ENCODE measurements around the gene LPP. TPM values are rescaled to one million over a fixed set of nuclear protein-coding genes. Genes with fewer than 3 reads are reported as not detected.

The LPP gene
- total RNA-seq, 1 experiment from 2014 or later, result 54.0 TPM

GRCh38 chr3:188303823-188304222, 149.9 kb downstream of the LPP start:
- Histone ChIP-seq H3K4me1 (ENCODE audit: control insufficient read depth in 1 of 2, insufficient read depth in 2 of 2, low read length in 2 of 2) (peaks cover 9 to 22% of the 10 kb centered on the region in 2 experiments), H3K27ac (ENCODE audit: low read depth, low read length) (no peak overlapping the region), H3K36me3 (ENCODE audit: control insufficient read depth in 1 of 2, insufficient read depth in 2 of 2, low read length in 2 of 2) (no peaks in the 10 kb centered on the region), H2AFZ (ENCODE audit: low read depth, low read length, poor library complexity, severe bottlenecking) (no peak overlapping the region), H4K20me1 (ENCODE audit: insufficient read depth) (no peaks in the 10 kb centered on the region), H3K9me2 (ENCODE audit: insufficient read depth) (no peaks in the 10 kb centered on the region), H3K4me2 (ENCODE audit: low read length) (no peak overlapping the region), H3K9ac (ENCODE audit: low read length) (no peak overlapping the region), H3K27me3 (ENCODE audit: insufficient read depth, low read length) (no peaks in the 10 kb centered on the region), H3K79me2 (ENCODE audit: insufficient read depth, low read length) (0 out of 2 replicates have a peak, but pooled peaks cover 5% of the 10 kb centered on the region), H3K9me3 (ENCODE audit: control insufficient read depth in 1 of 2, insufficient read depth in 1 of 2, low read depth in 1 of 2, low read length in 2 of 2) (no peaks in the 10 kb centered on the region), H3K4me3 (replicated peaks in 1 of 2; ENCODE audit: low read depth in 1 of 2, low read length in 2 of 2) (no peak overlapping the region)
- RAD21 ChIA-PET (ENCODE audit: low non-redundant PET in 1 of 2, low total read pairs in 2 of 2, uncharacterized antibody in 2 of 2, unreplicated experiment in 2 of 2), result no interaction called here
- BruUV-seq (replicated peaks), result no TSS peak
- POLR2A ChIA-PET, result no interaction called here
- no peak for TF ChIP-seq FOSL1 (IDR thresholded peaks at IDR 0.05; ENCODE audit: low read depth)
- no peak for TF ChIP-seq CBX3 (IDR thresholded peaks at IDR 0.05; ENCODE audit: low read depth)
- TF ChIP-seq SRF (IDR thresholded peaks at IDR 0.05; ENCODE audit: low read depth), result no peak
- TF ChIP-seq SP1 (IDR thresholded peaks at IDR 0.05; ENCODE audit: low read depth), result no peak
- no peak for TF ChIP-seq ATF3 (IDR thresholded peaks at IDR 0.05)
- TF ChIP-seq RAD21 (IDR thresholded peaks at IDR 0.05; ENCODE audit: low read depth), result no peak
- TF ChIP-seq ZNF274 (IDR thresholded peaks at IDR 0.05; ENCODE audit: low read depth, low read length), result no peak
- no peak for TF ChIP-seq CTCF (IDR thresholded peaks at IDR 0.05 in 2 of 3, conservative IDR thresholded peaks at IDR 0.05 in 1 of 3; ENCODE audit: borderline replicate concordance in 1 of 3, insufficient read depth in 1 of 3, low read depth in 2 of 3, low read length in 2 of 3)
- no peak for TF ChIP-seq YY1 (IDR thresholded peaks at IDR 0.05; ENCODE audit: extremely low read depth, insufficient replicate concordance, low read depth, low read length)
- TF ChIP-seq ZFX (IDR thresholded peaks at IDR 0.05), result no peak
- no peak for TF ChIP-seq CEBPB (IDR thresholded peaks at IDR 0.05; ENCODE audit: low read depth)
- TF ChIP-seq REST (IDR thresholded peaks at IDR 0.05; ENCODE audit: low read depth), result no peak
- no peak for TF ChIP-seq EGR1 (IDR thresholded peaks at IDR 0.05; ENCODE audit: low read depth)
- TF ChIP-seq ELF1 (IDR thresholded peaks at IDR 0.05; ENCODE audit: borderline replicate concordance, low read depth), result no peak
- no peak for TF ChIP-seq EZH2 (IDR thresholded peaks at IDR 0.05)
- no peak for TF ChIP-seq EZH2phosphoT487 (IDR thresholded peaks at IDR 0.05; ENCODE audit: borderline replicate concordance)
- TF ChIP-seq MAX (IDR thresholded peaks at IDR 0.05), result no peak
- no peak for TF ChIP-seq TCF7L2 (IDR thresholded peaks at IDR 0.05; ENCODE audit: borderline replicate concordance, extremely low read depth, insufficient read depth, insufficient read length)
- ATAC-seq (no peak), DNase-seq (ENCODE audit: low read depth, low spot score) (no peak)
- CTCF ChIA-PET, result no interaction called here
- intact Hi-C loops (cut with micrococcal nuclease), result no loop called here
